ENCODE data around the gene TMEM120A. TPM values are rescaled to one million over a fixed set of nuclear protein-coding genes. Genes with fewer than 3 reads are reported as not detected.

Gene TMEM120A
- total and polyA plus RNA-seq, 10 of the 15 experiments (the other 5 are each of a cell fraction or from before 2014, with no cell fraction given) = 0.43 to 86.6 (median 18.5) TPM

DNA sequence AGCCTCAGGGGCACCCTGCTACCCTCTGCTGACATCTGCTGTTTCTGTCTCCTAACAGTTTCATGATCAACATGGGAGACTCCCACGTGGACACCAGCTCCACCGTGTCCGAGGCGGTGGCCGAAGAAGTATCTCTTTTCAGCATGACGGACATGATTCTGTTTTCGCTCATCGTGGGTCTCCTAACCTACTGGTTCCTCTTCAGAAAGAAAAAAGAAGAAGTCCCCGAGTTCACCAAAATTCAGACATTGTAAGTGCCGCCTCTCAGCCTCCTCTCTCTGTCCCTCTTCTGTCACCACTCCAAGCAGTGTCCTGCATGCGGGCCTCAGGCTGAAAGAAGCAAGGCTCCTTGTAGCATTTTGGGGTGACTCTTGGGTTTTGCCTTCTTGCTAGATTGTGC is 40.5 kb downstream of the TMEM120A start (continued):
- TF ChIP-seq, protein P1, sequence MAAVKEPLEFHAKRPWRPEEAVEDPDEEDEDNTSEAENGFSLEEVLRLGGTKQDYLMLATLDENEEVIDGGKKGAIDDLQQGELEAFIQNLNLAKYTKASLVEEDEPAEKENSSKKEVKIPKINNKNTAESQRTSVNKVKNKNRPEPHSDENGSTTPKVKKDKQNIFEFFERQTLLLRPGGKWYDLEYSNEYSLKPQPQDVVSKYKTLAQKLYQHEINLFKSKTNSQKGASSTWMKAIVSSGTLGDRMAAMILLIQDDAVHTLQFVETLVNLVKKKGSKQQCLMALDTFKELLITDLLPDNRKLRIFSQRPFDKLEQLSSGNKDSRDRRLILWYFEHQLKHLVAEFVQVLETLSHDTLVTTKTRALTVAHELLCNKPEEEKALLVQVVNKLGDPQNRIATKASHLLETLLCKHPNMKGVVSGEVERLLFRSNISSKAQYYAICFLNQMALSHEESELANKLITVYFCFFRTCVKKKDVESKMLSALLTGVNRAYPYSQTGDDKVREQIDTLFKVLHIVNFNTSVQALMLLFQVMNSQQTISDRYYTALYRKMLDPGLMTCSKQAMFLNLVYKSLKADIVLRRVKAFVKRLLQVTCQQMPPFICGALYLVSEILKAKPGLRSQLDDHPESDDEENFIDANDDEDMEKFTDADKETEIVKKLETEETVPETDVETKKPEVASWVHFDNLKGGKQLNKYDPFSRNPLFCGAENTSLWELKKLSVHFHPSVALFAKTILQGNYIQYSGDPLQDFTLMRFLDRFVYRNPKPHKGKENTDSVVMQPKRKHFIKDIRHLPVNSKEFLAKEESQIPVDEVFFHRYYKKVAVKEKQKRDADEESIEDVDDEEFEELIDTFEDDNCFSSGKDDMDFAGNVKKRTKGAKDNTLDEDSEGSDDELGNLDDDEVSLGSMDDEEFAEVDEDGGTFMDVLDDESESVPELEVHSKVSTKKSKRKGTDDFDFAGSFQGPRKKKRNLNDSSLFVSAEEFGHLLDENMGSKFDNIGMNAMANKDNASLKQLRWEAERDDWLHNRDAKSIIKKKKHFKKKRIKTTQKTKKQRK (IDR thresholded peaks at IDR 0.05; ENCODE audit: low read depth, low read length) = no peak
- TF ChIP-seq BACH1 (IDR thresholded peaks at IDR 0.05; ENCODE audit: borderline replicate concordance) (no peak), NFYB (IDR thresholded peaks at IDR 0.05; ENCODE audit: insufficient read depth, low read depth, low read length) (no peak), CEBPB (IDR thresholded peaks at IDR 0.05; ENCODE audit: borderline replicate concordance in 1 of 2, low read depth in 2 of 2, low read length in 2 of 2) (no peak), NR2F1 (conservative IDR thresholded peaks at IDR 0.05) (no peak), SUZ12 (IDR thresholded peaks at IDR 0.05; ENCODE audit: unreplicated experiment) (no peak), ZBED1 (IDR thresholded peaks at IDR 0.05; ENCODE audit: borderline replicate concordance) (no peak)
- TF ChIP-seq, protein P2, sequence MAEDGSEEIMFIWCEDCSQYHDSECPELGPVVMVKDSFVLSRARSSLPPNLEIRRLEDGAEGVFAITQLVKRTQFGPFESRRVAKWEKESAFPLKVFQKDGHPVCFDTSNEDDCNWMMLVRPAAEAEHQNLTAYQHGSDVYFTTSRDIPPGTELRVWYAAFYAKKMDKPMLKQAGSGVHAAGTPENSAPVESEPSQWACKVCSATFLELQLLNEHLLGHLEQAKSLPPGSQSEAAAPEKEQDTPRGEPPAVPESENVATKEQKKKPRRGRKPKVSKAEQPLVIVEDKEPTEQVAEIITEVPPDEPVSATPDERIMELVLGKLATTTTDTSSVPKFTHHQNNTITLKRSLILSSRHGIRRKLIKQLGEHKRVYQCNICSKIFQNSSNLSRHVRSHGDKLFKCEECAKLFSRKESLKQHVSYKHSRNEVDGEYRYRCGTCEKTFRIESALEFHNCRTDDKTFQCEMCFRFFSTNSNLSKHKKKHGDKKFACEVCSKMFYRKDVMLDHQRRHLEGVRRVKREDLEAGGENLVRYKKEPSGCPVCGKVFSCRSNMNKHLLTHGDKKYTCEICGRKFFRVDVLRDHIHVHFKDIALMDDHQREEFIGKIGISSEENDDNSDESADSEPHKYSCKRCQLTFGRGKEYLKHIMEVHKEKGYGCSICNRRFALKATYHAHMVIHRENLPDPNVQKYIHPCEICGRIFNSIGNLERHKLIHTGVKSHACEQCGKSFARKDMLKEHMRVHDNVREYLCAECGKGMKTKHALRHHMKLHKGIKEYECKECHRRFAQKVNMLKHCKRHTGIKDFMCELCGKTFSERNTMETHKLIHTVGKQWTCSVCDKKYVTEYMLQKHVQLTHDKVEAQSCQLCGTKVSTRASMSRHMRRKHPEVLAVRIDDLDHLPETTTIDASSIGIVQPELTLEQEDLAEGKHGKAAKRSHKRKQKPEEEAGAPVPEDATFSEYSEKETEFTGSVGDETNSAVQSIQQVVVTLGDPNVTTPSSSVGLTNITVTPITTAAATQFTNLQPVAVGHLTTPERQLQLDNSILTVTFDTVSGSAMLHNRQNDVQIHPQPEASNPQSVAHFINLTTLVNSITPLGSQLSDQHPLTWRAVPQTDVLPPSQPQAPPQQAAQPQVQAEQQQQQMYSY (CRISPR knock-in tag; IDR thresholded peaks at IDR 0.05) = no peak
- TF ChIP-seq, protein P3, sequence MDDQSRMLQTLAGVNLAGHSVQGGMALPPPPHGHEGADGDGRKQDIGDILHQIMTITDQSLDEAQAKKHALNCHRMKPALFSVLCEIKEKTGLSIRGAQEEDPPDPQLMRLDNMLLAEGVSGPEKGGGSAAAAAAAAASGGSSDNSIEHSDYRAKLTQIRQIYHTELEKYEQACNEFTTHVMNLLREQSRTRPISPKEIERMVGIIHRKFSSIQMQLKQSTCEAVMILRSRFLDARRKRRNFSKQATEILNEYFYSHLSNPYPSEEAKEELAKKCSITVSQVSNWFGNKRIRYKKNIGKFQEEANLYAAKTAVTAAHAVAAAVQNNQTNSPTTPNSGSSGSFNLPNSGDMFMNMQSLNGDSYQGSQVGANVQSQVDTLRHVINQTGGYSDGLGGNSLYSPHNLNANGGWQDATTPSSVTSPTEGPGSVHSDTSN (IDR thresholded peaks at IDR 0.05; ENCODE audit: insufficient replicate concordance, low read depth, low read length) = no peak
- TF ChIP-seq, protein P4, sequence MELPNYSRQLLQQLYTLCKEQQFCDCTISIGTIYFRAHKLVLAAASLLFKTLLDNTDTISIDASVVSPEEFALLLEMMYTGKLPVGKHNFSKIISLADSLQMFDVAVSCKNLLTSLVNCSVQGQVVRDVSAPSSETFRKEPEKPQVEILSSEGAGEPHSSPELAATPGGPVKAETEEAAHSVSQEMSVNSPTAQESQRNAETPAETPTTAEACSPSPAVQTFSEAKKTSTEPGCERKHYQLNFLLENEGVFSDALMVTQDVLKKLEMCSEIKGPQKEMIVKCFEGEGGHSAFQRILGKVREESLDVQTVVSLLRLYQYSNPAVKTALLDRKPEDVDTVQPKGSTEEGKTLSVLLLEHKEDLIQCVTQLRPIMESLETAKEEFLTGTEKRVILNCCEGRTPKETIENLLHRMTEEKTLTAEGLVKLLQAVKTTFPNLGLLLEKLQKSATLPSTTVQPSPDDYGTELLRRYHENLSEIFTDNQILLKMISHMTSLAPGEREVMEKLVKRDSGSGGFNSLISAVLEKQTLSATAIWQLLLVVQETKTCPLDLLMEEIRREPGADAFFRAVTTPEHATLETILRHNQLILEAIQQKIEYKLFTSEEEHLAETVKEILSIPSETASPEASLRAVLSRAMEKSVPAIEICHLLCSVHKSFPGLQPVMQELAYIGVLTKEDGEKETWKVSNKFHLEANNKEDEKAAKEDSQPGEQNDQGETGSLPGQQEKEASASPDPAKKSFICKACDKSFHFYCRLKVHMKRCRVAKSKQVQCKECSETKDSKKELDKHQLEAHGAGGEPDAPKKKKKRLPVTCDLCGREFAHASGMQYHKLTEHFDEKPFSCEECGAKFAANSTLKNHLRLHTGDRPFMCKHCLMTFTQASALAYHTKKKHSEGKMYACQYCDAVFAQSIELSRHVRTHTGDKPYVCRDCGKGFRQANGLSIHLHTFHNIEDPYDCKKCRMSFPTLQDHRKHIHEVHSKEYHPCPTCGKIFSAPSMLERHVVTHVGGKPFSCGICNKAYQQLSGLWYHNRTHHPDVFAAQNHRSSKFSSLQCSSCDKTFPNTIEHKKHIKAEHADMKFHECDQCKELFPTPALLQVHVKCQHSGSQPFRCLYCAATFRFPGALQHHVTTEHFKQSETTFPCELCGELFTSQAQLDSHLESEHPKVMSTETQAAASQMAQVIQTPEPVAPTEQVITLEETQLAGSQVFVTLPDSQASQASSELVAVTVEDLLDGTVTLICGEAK (IDR thresholded peaks at IDR 0.05; ENCODE audit: borderline replicate concordance) = no peak
- TF ChIP-seq, protein P5, sequence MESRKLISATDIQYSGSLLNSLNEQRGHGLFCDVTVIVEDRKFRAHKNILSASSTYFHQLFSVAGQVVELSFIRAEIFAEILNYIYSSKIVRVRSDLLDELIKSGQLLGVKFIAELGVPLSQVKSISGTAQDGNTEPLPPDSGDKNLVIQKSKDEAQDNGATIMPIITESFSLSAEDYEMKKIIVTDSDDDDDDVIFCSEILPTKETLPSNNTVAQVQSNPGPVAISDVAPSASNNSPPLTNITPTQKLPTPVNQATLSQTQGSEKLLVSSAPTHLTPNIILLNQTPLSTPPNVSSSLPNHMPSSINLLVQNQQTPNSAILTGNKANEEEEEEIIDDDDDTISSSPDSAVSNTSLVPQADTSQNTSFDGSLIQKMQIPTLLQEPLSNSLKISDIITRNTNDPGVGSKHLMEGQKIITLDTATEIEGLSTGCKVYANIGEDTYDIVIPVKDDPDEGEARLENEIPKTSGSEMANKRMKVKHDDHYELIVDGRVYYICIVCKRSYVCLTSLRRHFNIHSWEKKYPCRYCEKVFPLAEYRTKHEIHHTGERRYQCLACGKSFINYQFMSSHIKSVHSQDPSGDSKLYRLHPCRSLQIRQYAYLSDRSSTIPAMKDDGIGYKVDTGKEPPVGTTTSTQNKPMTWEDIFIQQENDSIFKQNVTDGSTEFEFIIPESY (IDR thresholded peaks at IDR 0.05) = no peak
- TF ChIP-seq, protein P6, sequence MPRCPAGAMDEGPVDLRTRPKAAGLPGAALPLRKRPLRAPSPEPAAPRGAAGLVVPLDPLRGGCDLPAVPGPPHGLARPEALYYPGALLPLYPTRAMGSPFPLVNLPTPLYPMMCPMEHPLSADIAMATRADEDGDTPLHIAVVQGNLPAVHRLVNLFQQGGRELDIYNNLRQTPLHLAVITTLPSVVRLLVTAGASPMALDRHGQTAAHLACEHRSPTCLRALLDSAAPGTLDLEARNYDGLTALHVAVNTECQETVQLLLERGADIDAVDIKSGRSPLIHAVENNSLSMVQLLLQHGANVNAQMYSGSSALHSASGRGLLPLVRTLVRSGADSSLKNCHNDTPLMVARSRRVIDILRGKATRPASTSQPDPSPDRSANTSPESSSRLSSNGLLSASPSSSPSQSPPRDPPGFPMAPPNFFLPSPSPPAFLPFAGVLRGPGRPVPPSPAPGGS (IDR thresholded peaks at IDR 0.05; ENCODE audit: borderline replicate concordance, insufficient read depth, low read depth, low read length, poor library complexity, severe bottlenecking) = no peak

Measured in GM12878 (cell line).